HCT116 (cell line): ENCODE results near the gene ESRRG.

Experiments
- CBX3 ChIP-seq: IDR thresholded peaks from 2 replicates; pipeline ENCODE4 v1.6.1; 2012; ENCODE audit warnings: low read depth
- ELF1 ChIP-seq: IDR thresholded peaks from 2 replicates; pipeline ENCODE4 v1.6.1; 2012; ENCODE audit warnings: low read depth, borderline replicate concordance
- ZNF274 ChIP-seq: fragments of 200-500 bp; sonication (Bioruptor generic); IDR thresholded peaks from 2 replicates; pipeline ENCODE4 v1.6.1; 2014; ENCODE audit warnings: mild to moderate bottlenecking, low read depth, low read length, inconsistent platforms
- TF ChIP-seq, protein P1 (sequence below), 3 experiments: fragments of 200-600 bp in 1 of 3; sonication (generic) in 1 of 3; IDR thresholded peaks in 2 of 3; conservative IDR thresholded peaks in 1 of 3; 2 replicates each; pipeline ENCODE4 v1.5.1; 2012 to 2017; ENCODE audit warnings: low read depth in 2 of 3, low read length in 2 of 3, antibody characterized with exemption in 1 of 3, borderline replicate concordance in 1 of 3, control low read depth in 1 of 3, mild to moderate bottlenecking in 1 of 3, mixed read lengths in 1 of 3, mixed run types in 1 of 3, moderate library complexity in 1 of 3; ENCODE audit not compliant: insufficient read depth in 1 of 3
- TF ChIP-seq, protein P2 (sequence below): IDR thresholded peaks from 2 replicates; pipeline ENCODE4 v1.6.1; 2012; ENCODE audit warnings: low read depth

DNA sequence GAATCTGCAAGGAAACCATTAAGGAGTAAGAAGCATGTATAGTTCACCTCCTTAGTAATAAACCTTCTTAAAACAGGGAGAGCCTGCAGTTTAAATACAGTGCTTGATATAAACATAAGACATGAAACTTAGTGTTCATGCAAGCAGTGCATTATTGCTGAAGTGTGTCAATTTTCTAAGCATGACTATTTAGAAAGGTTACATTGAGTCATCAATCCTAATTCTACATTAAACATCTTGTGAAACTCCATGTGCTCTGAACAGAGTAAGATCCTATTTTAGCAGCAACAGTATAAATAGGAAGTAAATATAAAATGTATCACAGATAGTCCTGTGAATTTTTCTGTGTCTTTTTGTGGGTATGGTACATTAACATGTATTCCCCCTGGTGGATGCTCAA is 135.5 kb downstream of the ESRRG start:
- TF ChIP-seq ELF1 (no peak), CBX3 (no peak), ZNF274 (no peak)
- TF ChIP-seq, protein P1, sequence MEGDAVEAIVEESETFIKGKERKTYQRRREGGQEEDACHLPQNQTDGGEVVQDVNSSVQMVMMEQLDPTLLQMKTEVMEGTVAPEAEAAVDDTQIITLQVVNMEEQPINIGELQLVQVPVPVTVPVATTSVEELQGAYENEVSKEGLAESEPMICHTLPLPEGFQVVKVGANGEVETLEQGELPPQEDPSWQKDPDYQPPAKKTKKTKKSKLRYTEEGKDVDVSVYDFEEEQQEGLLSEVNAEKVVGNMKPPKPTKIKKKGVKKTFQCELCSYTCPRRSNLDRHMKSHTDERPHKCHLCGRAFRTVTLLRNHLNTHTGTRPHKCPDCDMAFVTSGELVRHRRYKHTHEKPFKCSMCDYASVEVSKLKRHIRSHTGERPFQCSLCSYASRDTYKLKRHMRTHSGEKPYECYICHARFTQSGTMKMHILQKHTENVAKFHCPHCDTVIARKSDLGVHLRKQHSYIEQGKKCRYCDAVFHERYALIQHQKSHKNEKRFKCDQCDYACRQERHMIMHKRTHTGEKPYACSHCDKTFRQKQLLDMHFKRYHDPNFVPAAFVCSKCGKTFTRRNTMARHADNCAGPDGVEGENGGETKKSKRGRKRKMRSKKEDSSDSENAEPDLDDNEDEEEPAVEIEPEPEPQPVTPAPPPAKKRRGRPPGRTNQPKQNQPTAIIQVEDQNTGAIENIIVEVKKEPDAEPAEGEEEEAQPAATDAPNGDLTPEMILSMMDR (IDR thresholded peaks at IDR 0.05 in 2 of 3, conservative IDR thresholded peaks at IDR 0.05 in 1 of 3; ENCODE audit: borderline replicate concordance in 1 of 3, insufficient read depth in 1 of 3, low read depth in 2 of 3, low read length in 2 of 3), result no peak
- TF ChIP-seq, protein P2, sequence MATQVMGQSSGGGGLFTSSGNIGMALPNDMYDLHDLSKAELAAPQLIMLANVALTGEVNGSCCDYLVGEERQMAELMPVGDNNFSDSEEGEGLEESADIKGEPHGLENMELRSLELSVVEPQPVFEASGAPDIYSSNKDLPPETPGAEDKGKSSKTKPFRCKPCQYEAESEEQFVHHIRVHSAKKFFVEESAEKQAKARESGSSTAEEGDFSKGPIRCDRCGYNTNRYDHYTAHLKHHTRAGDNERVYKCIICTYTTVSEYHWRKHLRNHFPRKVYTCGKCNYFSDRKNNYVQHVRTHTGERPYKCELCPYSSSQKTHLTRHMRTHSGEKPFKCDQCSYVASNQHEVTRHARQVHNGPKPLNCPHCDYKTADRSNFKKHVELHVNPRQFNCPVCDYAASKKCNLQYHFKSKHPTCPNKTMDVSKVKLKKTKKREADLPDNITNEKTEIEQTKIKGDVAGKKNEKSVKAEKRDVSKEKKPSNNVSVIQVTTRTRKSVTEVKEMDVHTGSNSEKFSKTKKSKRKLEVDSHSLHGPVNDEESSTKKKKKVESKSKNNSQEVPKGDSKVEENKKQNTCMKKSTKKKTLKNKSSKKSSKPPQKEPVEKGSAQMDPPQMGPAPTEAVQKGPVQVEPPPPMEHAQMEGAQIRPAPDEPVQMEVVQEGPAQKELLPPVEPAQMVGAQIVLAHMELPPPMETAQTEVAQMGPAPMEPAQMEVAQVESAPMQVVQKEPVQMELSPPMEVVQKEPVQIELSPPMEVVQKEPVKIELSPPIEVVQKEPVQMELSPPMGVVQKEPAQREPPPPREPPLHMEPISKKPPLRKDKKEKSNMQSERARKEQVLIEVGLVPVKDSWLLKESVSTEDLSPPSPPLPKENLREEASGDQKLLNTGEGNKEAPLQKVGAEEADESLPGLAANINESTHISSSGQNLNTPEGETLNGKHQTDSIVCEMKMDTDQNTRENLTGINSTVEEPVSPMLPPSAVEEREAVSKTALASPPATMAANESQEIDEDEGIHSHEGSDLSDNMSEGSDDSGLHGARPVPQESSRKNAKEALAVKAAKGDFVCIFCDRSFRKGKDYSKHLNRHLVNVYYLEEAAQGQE, result no peak
